HTERT RPE-1 (cell line): ENCODE results near the gene ASCC1.

Experiments used
- in situ Hi-C: fragments of 300-500 bp; cut with MboI; formaldehyde crosslinking; loops from 4 replicates; pipeline ENCODE4 v1.14.3; 2020; ENCODE audit warnings: low sequenced_read_pairs

The ASCC1 gene, protein sequence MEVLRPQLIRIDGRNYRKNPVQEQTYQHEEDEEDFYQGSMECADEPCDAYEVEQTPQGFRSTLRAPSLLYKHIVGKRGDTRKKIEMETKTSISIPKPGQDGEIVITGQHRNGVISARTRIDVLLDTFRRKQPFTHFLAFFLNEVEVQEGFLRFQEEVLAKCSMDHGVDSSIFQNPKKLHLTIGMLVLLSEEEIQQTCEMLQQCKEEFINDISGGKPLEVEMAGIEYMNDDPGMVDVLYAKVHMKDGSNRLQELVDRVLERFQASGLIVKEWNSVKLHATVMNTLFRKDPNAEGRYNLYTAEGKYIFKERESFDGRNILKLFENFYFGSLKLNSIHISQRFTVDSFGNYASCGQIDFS

DNA sequence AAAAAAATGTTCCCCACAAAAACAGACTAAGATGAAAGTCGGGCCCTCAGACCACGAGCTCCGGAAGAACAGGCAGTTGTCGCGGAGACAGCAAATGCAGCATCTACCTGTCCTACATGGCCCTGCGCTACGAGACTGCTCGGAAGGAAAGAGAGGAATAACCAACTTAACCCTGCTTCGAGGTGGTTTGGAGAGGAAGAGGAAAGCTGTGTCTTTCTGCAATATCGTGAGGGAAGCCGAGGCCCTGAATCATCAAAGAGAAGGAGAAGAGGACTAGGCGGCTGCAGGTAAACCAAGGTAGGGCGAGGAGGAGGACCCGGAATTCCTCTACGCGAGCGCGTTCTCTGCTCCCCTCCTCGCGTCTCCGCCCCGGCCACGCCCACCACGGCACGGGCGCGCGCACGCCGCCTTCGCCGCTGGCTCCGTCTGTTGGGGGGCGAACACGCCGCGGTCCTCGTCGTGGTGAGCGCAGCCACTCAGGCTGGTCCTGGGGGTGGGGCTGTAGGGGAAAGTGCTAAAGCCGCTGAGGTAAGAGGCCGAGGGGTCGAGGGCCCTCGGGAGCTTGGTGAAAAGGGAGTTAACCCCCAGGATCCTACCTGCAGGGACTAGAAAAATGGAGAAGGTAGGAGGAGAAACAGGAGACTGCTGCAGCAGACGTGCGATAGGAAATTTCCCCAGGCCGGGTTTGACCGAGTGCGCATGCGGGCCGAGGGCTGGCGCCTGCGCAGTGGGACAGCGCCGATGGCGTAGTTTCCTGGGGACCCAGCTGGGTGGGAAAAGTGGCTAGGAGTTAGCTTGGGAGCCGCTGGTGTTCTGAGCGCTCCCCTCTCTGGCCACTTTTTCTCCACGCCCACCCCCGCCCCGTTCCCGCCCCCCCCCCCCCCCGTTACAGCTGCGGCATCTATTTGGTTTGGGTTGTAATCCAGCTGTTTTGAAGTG, at the start of gene ASCC1, which contains the start of gene ANAPC16:
Gene ASCC1 (minus strand): TSS at position 666 of the 939 bp plus-strand sequence. CDS start 2,978 bp downstream, outside the sequence.
Gene ANAPC16 (plus strand): TSS at position 402 of the 939 bp plus-strand sequence. CDS start 7,903 bp downstream, outside the sequence.
- in situ Hi-C loops: no loop called here

DNA sequence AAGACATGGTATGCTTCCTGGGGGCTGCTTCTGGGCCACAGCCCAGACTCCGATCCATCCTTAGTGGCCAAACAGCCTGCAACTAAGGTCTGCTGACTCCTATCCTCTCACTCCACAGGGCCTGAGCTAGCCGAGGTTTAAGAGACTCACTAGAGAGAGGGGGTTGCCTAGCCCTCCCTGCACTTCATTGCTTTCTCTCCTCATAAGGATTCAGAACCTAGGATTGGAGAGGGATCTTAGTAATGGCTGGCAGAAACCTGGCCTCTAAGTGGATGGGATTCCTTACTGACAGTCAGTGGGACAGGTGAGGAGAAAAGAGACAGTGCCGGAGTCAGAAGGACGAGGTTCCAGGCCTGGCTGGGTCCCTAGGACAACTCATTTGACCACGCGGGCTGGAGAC, 49.4 kb upstream of the ASCC1 start:
- in situ Hi-C loops: no loop called here

DNA sequence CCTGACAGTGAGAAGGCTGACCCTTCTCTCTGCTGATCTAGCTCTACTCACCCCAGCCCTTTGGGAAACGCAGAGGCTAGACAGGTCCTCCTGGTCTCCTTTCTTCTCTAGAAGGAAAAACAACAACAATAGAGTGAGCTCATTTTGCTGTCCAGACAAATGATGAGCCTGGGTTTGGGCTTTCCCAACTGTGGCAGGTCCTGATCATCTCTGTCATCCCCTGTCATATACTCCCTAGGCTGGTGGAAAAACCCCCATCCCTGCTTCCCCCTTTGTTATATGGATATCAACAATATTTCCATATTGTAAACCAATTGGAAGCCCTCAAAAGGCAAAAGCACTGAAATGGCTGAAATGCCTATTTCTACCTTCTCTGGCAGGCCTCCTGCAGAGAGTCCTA, 48.5 kb upstream of the ASCC1 start:
- in situ Hi-C loops: no loop called here

DNA sequence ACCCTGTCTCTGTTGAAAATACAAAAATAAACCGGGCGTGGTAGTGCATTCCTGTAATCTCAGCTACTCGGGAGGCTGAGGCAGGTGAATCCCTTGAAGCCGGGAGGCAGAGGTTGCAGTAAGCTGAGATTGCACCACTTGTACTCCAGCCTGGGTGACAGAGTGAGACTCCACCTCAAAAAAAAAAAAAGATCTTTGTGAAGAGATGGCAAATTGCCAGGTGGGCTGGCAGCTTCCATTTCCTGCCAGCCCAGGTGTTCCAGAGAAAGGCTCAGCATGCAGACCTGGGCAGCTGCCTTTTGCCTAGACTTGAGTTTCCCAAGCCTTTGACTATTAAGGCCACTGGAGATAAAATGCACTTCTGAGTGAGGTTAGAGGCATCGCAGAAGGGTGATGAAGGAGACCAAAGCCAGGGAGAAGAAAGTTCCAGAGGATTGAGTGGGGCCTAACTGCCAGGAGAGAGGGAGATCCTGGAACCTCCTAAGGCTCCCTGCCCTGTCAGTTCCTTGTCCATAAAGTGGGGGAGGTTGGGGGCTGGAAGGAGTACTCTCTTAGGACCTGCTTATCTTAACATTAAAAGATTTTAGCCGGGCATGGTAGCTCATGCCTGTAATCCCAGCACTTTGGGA, 47.7 kb upstream of the ASCC1 start:
- in situ Hi-C loops: no loop called here

DNA sequence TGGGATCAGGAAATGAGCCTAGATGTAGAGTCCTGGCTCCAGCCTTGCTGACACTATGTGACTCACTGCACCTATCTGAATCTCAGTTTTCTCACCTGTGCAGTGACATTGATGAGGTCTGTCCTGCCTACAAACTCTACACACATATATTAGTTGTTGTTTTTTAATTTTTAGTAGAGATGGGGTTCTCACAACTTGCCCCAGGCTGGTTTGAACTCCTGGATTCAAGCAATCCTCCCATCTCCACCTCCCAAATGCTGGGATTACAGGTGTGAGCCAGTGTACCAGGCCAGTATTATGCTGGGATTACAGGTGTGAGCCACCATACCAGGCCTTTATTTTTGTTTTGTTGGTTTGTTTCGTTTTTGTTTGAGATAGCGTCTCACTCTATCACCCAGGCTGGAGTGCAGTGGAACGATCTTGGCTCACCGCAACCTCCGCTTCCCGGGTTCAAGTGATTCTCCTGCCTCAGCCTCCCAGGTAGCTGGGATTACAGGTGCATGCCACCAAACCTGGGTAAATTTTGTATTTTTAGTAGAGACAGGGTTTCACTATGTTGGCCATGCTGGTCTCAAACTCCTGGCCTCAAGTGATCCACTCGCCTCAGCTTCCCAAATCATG, 45.8 kb upstream of the ASCC1 start:
- in situ Hi-C loops: no loop called here

DNA sequence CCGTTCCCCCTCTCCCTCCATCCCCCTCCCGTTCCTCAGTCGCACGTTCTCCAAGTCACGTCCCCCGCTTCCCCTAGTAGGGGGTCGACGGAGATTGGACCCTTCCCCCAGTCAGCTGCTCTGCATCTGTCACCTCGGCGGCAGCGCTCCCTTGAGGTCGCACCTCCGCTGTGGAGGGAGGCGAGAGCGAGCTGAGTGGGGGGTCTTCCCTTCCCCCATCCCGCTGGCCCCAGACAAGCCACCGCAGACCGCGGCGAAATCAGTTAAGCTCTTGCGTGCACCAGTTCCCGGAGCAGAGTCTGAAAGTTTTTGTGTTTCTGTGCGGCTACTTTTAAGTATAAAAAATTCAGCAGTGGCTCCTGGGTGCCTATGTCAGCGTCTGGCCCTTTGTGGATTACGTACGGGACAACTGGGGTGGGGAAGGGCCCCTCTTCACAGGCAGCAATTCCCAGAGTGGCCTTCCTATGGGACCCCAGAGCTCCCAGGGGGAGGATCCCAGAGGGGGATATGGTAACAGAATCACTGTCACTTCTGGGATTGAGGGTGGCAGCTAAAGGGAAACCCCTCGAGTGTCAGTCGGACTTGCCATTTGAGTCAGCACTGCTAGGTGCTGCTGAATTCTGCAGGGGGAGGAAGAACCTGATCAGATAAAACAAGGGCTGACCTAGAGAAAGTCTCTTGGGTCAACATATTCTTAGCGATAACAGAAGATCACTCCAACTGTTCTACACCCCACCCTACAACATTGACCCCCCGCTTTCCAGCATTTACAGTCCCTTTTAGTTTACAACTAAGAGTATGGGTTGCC, 45.1 kb upstream of the ASCC1 start:
- in situ Hi-C loops: no loop called here

DNA sequence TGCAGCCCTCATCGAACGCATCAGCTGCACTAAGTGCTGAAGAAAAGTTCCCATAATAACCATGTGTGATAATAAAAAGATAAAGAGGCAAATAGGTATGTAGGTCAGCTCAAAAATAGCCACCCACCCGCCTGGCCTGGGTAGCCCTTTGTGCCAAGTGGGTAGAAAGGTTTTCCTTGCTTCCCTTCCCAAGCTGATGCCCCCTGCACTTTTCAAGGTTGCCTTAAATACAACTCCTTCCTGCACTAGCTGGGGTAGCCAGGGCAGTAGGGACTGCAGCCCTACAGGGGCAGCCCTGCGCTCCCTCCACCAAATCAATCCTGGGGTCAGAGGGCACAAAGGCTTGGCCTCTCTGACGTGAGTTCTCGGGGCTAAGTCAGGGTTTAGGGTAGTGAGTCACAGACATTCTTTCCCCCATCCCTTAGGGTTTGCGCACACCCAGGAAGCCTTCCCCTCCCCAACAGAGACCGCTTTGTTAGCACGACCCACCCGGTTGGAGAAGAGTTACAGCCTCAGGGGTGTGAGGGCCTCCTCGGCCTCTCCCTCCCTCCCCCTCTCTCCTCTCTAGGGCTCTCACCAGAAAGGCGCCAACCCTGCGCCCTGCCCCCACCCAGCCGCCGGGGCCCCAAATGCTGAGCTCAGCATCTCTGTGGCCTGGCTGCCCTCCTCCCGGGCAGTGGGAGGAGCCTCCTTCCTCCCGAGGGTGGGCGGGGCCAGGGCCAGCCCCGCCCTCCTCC, 44.3 kb upstream of the ASCC1 start:
- in situ Hi-C loops: no loop called here

DNA sequence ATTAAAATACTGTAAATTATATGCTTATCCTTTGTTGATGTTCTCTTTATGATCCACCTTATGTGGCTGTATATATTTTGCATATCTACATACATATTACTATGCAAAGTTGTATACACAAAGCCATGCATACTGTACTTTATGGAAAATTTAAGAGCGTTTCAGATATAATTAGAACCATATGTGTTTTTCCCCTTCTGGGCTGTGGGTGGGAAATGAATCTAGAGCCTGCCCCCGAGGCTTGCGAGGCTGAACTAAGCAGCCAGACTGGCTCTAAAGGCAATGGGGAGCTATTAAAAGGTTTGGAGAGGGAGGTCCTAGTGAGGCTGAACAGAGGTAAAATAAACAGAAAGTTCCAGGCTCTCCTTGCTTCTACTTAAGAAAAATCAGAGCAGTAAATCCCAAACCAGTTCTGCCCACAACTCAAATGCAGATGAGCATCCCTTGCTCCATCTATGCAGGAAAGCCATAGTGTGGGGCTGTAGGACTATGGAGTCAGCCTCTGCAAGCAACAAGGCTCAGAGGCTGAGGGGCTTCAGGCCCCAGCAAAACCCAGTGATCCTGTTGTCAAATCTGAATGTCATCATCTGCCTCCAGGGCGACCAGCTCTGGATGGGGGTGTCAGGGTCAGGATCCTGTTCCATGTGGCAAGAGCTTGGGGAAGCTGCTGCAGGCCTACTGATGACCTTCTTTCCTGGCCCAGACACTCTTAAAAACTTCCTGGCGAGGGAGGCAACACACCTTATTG, 43.6 kb upstream of the ASCC1 start:
- in situ Hi-C loops: no loop called here

DNA sequence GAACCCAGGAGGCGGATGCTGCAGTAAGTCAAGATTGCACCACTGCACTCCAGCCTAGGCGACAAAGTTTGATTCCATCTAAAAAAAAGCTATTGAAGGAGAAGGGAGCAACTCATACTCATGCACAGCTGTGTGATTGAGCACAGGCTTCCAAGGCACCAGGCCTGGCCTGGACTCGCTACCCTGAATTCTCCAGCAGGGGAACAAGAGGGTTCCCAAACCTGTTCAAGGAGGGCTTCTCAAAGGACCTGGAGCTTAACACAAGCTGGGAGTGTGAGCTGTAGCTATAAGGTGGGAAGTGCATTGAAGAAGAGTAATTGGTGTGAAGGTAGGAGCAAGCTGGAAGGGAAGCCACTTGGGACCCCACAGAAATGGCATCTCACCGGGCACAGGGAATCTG, 42.5 kb upstream of the ASCC1 start:
- in situ Hi-C loops: no loop called here

DNA sequence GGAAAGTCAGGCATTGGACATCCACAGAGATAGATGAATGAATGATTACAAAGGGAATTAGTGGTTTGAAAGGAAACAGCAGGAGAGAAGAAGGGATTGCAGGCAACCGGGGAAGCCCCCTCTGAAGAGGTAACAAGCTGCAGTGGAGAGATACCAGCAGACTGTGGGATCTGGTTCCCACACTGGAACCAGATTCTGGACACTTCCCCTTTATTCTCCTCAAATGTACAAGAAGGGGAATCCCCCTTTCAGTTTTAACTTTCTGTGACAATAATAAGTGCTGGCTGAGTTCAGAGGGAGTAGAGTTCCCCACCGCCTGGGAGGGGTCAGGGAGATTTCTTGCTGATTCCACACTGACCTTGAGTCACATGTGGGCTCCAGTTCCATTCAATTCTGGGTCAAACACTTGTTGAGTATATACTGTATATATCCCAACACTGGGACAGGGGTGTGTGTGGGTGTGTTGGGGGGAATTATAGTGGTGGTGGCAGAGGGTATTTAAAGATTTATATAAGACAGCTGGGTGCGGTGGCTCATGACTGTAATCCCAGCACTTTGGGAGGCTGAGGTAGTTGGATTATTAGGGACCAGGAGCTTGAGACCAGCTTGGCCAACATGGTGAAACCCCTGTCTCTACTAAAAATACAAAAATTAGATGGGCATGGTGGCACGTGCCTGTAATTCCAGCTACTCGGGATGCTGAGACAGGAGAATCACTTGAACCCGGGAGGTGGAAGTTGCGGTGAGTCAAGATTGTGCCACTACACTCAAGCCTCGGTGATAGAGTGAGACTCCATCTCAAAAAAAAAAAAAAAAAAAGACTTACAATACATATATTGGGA, 41.2 kb upstream of the ASCC1 start:
- in situ Hi-C loops: no loop called here

DNA sequence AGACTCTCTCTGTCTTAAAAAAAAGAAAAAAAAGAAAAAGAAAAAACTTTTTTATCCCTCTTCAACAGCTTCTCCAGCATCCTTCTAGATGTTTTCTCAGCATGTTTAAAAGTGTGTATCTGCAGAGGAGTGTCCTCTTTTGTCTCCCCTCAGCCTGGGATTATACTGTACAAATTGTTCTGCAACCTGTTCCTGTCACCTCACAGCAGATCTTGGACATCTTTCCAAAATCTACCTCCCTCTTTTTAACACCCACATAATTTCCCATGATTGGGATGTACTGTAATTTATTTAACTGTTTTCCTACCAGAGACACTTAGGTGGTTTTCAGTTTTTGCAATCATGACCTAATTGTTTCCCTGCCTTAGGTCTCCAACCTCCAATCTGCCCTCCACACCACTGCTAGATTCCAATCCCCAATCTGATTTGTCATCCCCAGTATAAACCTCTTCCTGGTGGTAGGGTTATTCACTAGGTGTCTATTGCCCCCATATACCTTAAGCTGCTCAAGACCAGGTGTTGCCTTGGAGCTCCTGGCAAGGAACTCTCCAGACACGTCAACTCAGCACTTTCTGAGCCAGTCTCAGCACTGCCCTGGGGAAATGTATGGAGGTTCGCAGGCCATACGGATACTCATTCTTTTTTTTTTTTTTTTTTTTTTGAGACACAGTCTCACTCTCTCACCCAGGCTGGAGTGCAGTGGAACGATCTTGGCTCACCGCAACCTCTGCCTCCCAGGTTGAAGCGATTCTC, 40.1 kb upstream of the ASCC1 start:
- in situ Hi-C loops: no loop called here

DNA sequence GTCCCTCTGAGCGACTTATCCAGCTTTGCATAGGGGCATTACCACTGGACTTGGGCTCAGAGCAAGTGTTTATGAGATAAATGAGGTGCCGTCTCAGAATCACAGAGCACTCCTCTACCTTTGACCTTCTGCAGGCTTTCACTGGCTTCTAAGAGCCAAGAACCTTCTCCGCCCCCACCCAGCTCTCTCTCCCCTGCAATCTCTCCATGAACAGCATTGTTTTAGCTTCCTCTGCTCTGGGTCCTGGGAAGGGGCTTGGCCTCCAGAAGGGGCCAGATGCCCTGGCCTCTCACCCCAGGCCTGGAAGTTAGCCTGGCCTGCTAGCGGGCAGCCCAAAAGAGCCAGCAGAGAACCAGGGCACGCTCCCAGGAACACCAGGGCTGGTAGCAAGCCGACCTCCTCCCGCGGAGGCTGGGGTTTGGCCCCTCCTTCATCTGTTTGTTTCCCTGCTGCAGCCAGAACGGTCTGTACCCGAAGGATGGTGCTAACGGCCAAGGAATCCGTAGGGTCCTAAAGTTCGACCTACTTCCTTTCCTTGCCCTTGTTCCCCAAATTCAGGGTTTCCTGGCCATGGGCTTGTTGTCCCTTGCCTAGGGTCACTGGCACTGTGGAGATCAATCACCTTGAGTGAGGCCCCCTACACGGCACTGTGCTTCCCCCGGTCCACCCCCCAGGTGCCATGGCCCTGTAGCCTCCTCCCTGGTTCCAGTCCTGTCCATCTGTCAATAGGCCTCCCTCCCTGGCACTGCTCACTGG, 38.9 kb upstream of the ASCC1 start:
- in situ Hi-C loops: no loop called here

DNA sequence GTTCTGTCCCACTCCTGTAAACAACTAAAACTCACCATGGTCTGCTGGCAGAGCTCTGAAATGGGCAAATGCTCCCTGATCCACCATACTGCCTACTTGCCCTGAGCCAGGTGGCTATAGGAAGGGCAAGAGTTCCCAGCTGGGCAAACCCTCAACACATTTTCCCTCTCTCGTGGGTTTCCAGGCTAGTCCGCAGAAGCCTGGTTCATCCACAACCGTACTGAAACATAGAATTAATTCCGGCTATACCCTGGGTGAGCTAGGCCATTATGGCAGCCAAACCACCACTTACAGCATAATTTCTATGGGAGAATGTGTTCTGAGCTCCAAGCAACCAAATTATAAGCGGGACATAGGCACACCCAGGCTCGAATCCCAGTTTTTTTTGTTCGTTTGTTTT, 37.5 kb upstream of the ASCC1 start:
- in situ Hi-C loops: no loop called here

DNA sequence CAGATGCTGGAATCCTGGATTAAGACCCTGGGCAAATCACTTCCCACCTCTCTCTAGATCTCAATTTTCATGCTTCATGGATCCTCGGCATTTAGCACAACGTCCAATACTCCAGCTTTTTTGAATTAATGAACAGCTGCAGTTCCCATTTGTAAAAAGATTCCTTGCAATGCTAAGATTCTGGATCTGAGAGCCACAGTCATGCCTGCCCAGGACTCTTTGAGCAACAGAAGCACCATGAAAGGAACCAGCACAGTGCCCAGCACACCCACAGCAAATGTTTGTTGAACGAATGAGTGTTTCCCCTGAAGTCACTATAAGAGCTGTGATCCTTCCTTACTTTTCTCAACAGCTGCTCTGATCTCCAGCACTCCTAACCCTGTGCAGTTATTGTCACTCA, 36.9 kb upstream of the ASCC1 start:
- in situ Hi-C loops: no loop called here

DNA sequence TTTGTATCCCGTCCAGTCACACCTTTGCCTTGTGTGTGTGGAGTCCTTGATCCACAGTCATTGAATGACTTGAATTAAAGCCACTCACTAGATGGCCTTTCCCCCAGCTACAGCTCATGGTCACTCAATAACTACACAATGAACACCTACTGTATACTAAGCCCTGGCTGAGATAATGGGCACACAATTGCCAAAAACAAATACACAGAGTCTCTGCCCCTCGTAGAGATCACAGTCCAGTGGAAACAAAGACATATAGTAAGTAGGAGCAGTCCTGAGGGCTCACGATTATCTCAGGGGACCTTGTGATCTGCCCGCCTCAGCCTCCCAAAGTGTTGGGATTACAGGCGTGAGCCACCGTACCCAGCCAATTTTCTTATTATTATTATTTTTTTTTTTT, 35.6 kb upstream of the ASCC1 start:
- in situ Hi-C loops: no loop called here

DNA sequence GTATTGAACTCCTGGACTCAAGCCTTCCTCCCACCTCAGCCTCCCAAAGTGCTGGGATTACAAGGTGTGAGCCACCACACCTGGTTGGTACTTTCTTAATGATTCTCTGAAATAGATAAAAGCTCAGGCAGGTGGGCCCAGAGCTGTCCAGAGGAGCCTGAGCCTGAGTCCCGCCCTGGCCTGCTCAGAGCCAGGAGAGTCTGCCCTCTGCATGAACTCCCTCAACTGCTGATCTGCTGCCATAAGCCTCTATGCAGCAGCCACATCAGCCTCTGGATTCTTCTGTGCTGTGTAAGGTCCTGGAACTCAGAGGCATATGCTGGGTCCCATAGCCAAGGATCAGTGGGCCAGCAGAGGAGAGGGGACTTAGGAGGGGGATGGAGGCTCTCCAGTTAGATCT, 34.6 kb upstream of the ASCC1 start:
- in situ Hi-C loops: no loop called here
